A549 (cell line): ENCODE measurements around the gene STS. TPM values are rescaled to one million over a fixed set of nuclear protein-coding genes. Genes with fewer than 3 reads are reported as not detected.

ENCODE experiments used
- ATAC-seq, 2 experiments: fragments of 200-7000 bp in 1 of 2; fragments of >200 bp in 1 of 2; cut with Nextera tagmentation in 1 of 2; cut with Tn5 transposase in 1 of 2; 3 replicates each; pipeline versions ENCODE4 v1.8.0 to v1.9.1; 2018 to 2020; ENCODE audit warnings: mild to moderate bottlenecking in 1 of 2, moderate library complexity in 1 of 2
- CTCF ChIA-PET: fragments of 300-600 bp; sonication (Branson Sonifier 250); formaldehyde crosslinking; extraction: SDS; loops from one replicate; lab custom pipeline; 2021; ENCODE audit warnings: antibody characterized with exemption, inconsistent platforms; lab: Yijun Ruan, JAX
- POLR2A ChIA-PET: fragments of 350-600 bp; formaldehyde crosslinking; extraction: SDS; loops from one replicate; lab custom pipeline; 2021; ENCODE audit warnings: antibody characterized with exemption, inconsistent platforms; lab: Yijun Ruan, JAX
- DNase-seq, 2 experiments: peaks; one replicate each; pipeline versions ENCODE4 v3.0.0 to v3.0.0-alpha.2; 2011 to 2016; ENCODE audit warnings: low read depth in 1 of 2, low spot score in 1 of 2
- FAIRE-seq: peaks from 2 replicates; lab custom pipeline; 2011; peaks lifted over from hg19 to GRCh38; lab: Jason Lieb, UNC
- H3K27ac ChIP-seq, 2 experiments: fragments of >200 bp; sonication (Bioruptor Twin); formaldehyde crosslinking; 3 replicates each; pipeline ENCODE4 v1.5.1; 2016 to 2017
- H3K4me1 ChIP-seq: fragments of >200 bp; sonication (Bioruptor Twin); formaldehyde crosslinking; 3 replicates; pipeline ENCODE4 v1.6.1; 2016
- H3K4me2 ChIP-seq: fragments of >200 bp; sonication (Bioruptor Twin); formaldehyde crosslinking; 3 replicates; pipeline ENCODE4 v1.6.1; 2016
- H3K4me3 ChIP-seq: fragments of >200 bp; sonication (Bioruptor Twin); formaldehyde crosslinking; 3 replicates; pipeline ENCODE4 v1.5.1; 2016
- H3K9me3 ChIP-seq: fragments of >200 bp; sonication (Bioruptor Twin); formaldehyde crosslinking; 3 replicates; pipeline ENCODE4 v1.6.1; 2016
- BCL3 ChIP-seq: fragments of >200 bp; sonication (Bioruptor Twin); formaldehyde crosslinking; IDR thresholded peaks from 3 replicates; pipeline ENCODE4 v1.6.1; 2016
- BHLHE40 ChIP-seq: IDR thresholded peaks from 2 replicates; pipeline ENCODE4 v1.6.1; 2012; ENCODE audit warnings: low read depth, low read length, inconsistent platforms
- CBX2 ChIP-seq: fragments of 200-600 bp; sonication (generic); IDR thresholded peaks from 2 replicates; pipeline ENCODE4 v1.6.1; 2016; ENCODE audit warnings: low read depth, mild to moderate bottlenecking, borderline replicate concordance
- EHF ChIP-seq: fragments of 250-450 bp; sonication (Bioruptor Pico); IDR thresholded peaks from 2 replicates; pipeline ENCODE4 v1.5.0; 2020; ENCODE audit warnings: mild to moderate bottlenecking
- ESRRA ChIP-seq: fragments of 150-350 bp; IDR thresholded peaks from 2 replicates; pipeline ENCODE4 v1.6.1; 2014; ENCODE audit warnings: mild to moderate bottlenecking, low read length, borderline replicate concordance
- FOSL2 ChIP-seq, 2 experiments: fragments of 450-650 bp in 1 of 2; fragments of >200 bp in 1 of 2; sonication (Bioruptor Twin) in 1 of 2; formaldehyde crosslinking; IDR thresholded peaks; 2 replicates each; pipeline versions ENCODE4 v1.5.0 to v1.6.1; 2016 to 2020; ENCODE audit warnings: mild to moderate bottlenecking in 1 of 2, moderate library complexity in 1 of 2
- GATA3 ChIP-seq: IDR thresholded peaks from 2 replicates; pipeline ENCODE4 v1.6.1; 2012; ENCODE audit warnings: borderline replicate concordance
- HDAC2 ChIP-seq: fragments of 200-600 bp; sonication (generic); IDR thresholded peaks from 2 replicates; pipeline ENCODE4 v1.6.1; 2016
- HMGXB4 ChIP-seq: fragments of 250-450 bp; sonication (Bioruptor Pico); IDR thresholded peaks from 2 replicates; pipeline ENCODE4 v1.5.0; 2021; ENCODE audit warnings: mild to moderate bottlenecking, moderate library complexity, borderline replicate concordance
- MYC ChIP-seq: IDR thresholded peaks from 2 replicates; pipeline ENCODE4 v1.6.1; 2012; ENCODE audit warnings: mild to moderate bottlenecking, inconsistent platforms, low read length, improper control_type of control experiment, borderline replicate concordance
- NPAS2 ChIP-seq: fragments of 250-450 bp; sonication (Bioruptor Pico); IDR thresholded peaks from 2 replicates; pipeline ENCODE4 v1.8.0; 2022; ENCODE audit warnings: mild to moderate bottlenecking, moderate library complexity, borderline replicate concordance
- PHF8 ChIP-seq: fragments of 200-600 bp; sonication (generic); IDR thresholded peaks from 2 replicates; pipeline ENCODE4 v1.6.1; 2016; ENCODE audit warnings: low read depth, mild to moderate bottlenecking, antibody characterized with exemption, moderate library complexity, borderline replicate concordance
- RAD21 ChIP-seq, 2 experiments: fragments of >200 bp in 1 of 2; sonication (Bioruptor Twin) in 1 of 2; formaldehyde crosslinking in 1 of 2; IDR thresholded peaks in 1 of 2; conservative IDR thresholded peaks in 1 of 2; 2 replicates in 1 of 2; 3 replicates in 1 of 2; pipeline ENCODE4 v1.6.1; 2012 to 2018; ENCODE audit warnings: inconsistent platforms in 1 of 2
- RFX5 ChIP-seq: fragments of 450-650 bp; IDR thresholded peaks from 2 replicates; pipeline ENCODE4 v1.7.1; 2014; ENCODE audit warnings: antibody characterized with exemption, mild to moderate bottlenecking, moderate library complexity
- ZNF302 ChIP-seq: fragments of 250-450 bp; sonication (Bioruptor Pico); IDR thresholded peaks from 2 replicates; pipeline ENCODE4 v1.9.0; 2021; ENCODE audit warnings: inconsistent platforms, mild to moderate bottlenecking, moderate library complexity
- ZSCAN20 ChIP-seq: fragments of 250-450 bp; sonication (Bioruptor Pico); IDR thresholded peaks from 2 replicates; pipeline ENCODE4 v1.8.0; 2022; ENCODE audit warnings: mild to moderate bottlenecking, moderate library complexity
- WGBS: methylation state at CpG from one replicate; pipeline ENCODE4 v1.1.6; 2017; ENCODE audit errors: missing lambda C conversion rate; 5-methylcytosine and 5-hydroxymethylcytosine counted together
- polyA plus RNA-seq, 4 experiments: library from polyadenylated mRNA; depleted of rRNA in 3 of 4; stranded (reverse); fragments of >200 nt; fragmentation: RNase III in 1 of 4; extraction: RNeasy Plus Mini Kit Qiagen cat#74134 plus additional on column Dnase treatment in 1 of 4; gene quantifications; 2 replicates in 3 of 4; 3 replicates in 1 of 4; pipeline ENCODE4 v1.2.3, GENCODE V29; 2011 to 2017
- TF ChIP-seq, protein P1 (sequence below): fragments of 450-650 bp; IDR thresholded peaks from 2 replicates; pipeline ENCODE4 v1.6.1; 2014; ENCODE audit warnings: antibody characterized with exemption
- TF ChIP-seq, protein P2 (sequence below): IDR thresholded peaks from 2 replicates; pipeline ENCODE4 v1.6.1; 2012; ENCODE audit warnings: low read depth, borderline replicate concordance

The STS gene
- polyA plus RNA-seq, 2 of the 4 experiments (the other 2 are of a cell fraction): 2.1 to 2.4 TPM

GRCh38 chrX:7139202-7140081 is 8.1 kb upstream of the STS start:
- Histone ChIP-seq H3K4me3 (no peak overlapping the region), H3K9me3 (no peaks in the 10 kb centered on the region), H3K27ac (no peak overlapping the region), H3K4me1 (peaks cover 14% of the 10 kb centered on the region), H3K4me2 (no peak overlapping the region)
- TF ChIP-seq GATA3 (no peak), PHF8 (no peak), ZNF302 (CRISPR knock-in tag) (no peak), ZSCAN20 (CRISPR knock-in tag) (no peak), BHLHE40 (no peak), BCL3 (no peak), ESRRA (no peak), CBX2 (no peak), NPAS2 (CRISPR knock-in tag) (no peak), RFX5 (no peak), EHF (CRISPR knock-in tag) (no peak)
- TF ChIP-seq, protein P1, sequence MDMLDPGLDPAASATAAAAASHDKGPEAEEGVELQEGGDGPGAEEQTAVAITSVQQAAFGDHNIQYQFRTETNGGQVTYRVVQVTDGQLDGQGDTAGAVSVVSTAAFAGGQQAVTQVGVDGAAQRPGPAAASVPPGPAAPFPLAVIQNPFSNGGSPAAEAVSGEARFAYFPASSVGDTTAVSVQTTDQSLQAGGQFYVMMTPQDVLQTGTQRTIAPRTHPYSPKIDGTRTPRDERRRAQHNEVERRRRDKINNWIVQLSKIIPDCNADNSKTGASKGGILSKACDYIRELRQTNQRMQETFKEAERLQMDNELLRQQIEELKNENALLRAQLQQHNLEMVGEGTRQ: no peak
- TF ChIP-seq, protein P2, sequence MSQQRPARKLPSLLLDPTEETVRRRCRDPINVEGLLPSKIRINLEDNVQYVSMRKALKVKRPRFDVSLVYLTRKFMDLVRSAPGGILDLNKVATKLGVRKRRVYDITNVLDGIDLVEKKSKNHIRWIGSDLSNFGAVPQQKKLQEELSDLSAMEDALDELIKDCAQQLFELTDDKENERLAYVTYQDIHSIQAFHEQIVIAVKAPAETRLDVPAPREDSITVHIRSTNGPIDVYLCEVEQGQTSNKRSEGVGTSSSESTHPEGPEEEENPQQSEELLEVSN: no peak
- DNase-seq: no peak
- peak; percentile 56 for FAIRE-seq
- no peak for ATAC-seq
- 75% methylated on average over 9 of the region's 9 CpGs for WGBS
- CTCF ChIA-PET: interaction anchor here (1.1 kb wide), 1 partner anchor 9 kb away, joined by 3 read pairs; the partner anchor contains the start of gene PUDP
- POLR2A ChIA-PET: no interaction called here

DNA sequence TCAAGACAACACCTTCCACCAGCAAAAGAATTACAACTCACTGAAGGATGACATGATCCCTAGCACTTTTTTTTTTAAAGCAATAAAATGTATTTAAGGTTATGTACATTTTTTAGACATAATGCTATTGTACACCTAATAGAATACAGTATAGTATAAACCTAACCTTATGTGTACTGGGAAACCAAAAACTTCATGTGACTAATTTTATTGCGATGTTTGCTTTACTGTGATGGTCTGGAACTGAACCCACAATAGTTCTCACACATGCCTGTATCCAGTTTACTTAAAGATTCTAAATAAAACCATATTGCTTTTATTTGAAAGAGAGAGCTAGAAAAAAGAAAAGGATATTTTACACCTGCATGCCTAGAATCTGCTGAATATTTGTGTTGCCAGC is 4.4 kb upstream of the STS start:
- FAIRE-seq (no peak), ATAC-seq (no peak)
- Histone ChIP-seq H3K4me1 (peaks cover 40% of the 10 kb centered on the region), H3K4me2 (no peak overlapping the region), H3K4me3 (no peak overlapping the region), H3K9me3 (no peaks in the 10 kb centered on the region), H3K27ac (no peak overlapping the region)
- WGBS: 96% methylated on average over 1 of the region's 1 CpG
- ChIA-PET POLR2A (no interaction called here), CTCF (interaction anchor here (0.6 kb wide), 1 partner anchor 12 kb away, joined by 3 read pairs; no protein-coding TSS in a partner anchor)
- no peak for TF ChIP-seq RAD21 (conservative IDR thresholded peaks at IDR 0.05 in 1 of 2, IDR thresholded peaks at IDR 0.05 in 1 of 2)
- TF ChIP-seq HMGXB4 (CRISPR knock-in tag): no peak
- no peak for TF ChIP-seq MYC
- no peak for TF ChIP-seq FOSL2 (IDR thresholded peaks at IDR 0.05)
- TF ChIP-seq FOSL2 (CRISPR knock-in tag; IDR thresholded peaks at IDR 0.05): no peak
- TF ChIP-seq HDAC2: no peak
- TF ChIP-seq, all 56 proteins: peak for 0
- DNase-seq: no peak
